CD14-positive monocyte (primary cell): ENCODE data around the gene NEDD4L. TPM values are rescaled to one million over a fixed set of nuclear protein-coding genes. Genes with fewer than 3 reads are reported as not detected.

Source experiments
- DNase-seq, 3 donors: peaks; one replicate each; pipeline ENCODE4 v3.0.0-alpha.2; 2011 to 2022
- H2AFZ ChIP-seq: 2 replicates; pipeline ENCODE4 v1.6.0; 2012; ENCODE audit warnings: mild to moderate bottlenecking, low read depth, low read length, inconsistent platforms; ENCODE audit not compliant: insufficient read depth, poor library complexity, severe bottlenecking
- H3K27ac ChIP-seq, 2 donors: 1 replicate in 1 of 2; 2 replicates in 1 of 2; pipeline ENCODE4 v1.5.1; 2012 to 2013; ENCODE audit warnings: low read length in 2 of 2, control low read depth in 1 of 2, inconsistent platforms in 1 of 2, low read depth in 1 of 2, mild to moderate bottlenecking in 1 of 2
- H3K27me3 ChIP-seq, 2 donors: one replicate each; pipeline versions ENCODE4 v1.6.0 to v1.6.1; 2011 to 2013; ENCODE audit warnings: low read length in 2 of 2; ENCODE audit not compliant: control insufficient read depth in 2 of 2, insufficient read depth in 2 of 2
- H3K36me3 ChIP-seq, 2 donors: replicated peaks in 1 of 2; 1 replicate in 1 of 2; 2 replicates in 1 of 2; pipeline versions ENCODE4 v1.5.1 to v1.6.1; 2012 to 2013; ENCODE audit warnings: low read length in 2 of 2, control low read depth in 1 of 2, inconsistent platforms in 1 of 2, mild to moderate bottlenecking in 1 of 2; ENCODE audit not compliant: insufficient read depth in 2 of 2, control insufficient read depth in 1 of 2
- H3K4me1 ChIP-seq, 2 donors: 1 replicate in 1 of 2; 2 replicates in 1 of 2; pipeline versions ENCODE4 v1.5.1 to v1.6.1; 2012 to 2013; ENCODE audit warnings: low read length in 2 of 2, control low read depth in 1 of 2, inconsistent platforms in 1 of 2, mild to moderate bottlenecking in 1 of 2, moderate library complexity in 1 of 2; ENCODE audit not compliant: insufficient read depth in 2 of 2, control insufficient read depth in 1 of 2
- H3K4me2 ChIP-seq: replicated peaks from 2 replicates; pipeline ENCODE3; 2012; ENCODE audit warnings: low read length, moderate library complexity, mild to moderate bottlenecking; ENCODE audit not compliant: poor library complexity, severe bottlenecking; ENCODE audit errors: extremely low read depth
- H3K4me3 ChIP-seq, 3 experiments: fragments of 200-600 bp in 1 of 3; sonication (generic) in 1 of 3; replicated peaks in 1 of 3; 1 replicate in 2 of 3; 2 replicates in 1 of 3; pipeline ENCODE4 v1.5.1; 2011 to 2013; ENCODE audit warnings: low read length in 3 of 3, mild to moderate bottlenecking in 3 of 3, control low read depth in 2 of 3, low read depth in 2 of 3, inconsistent platforms in 1 of 3, moderate library complexity in 1 of 3
- H3K79me2 ChIP-seq: 2 replicates; pipeline ENCODE4 v1.6.0; 2012; ENCODE audit warnings: mild to moderate bottlenecking, control low read depth, inconsistent platforms, low read length, moderate library complexity; ENCODE audit not compliant: insufficient read depth
- H3K9ac ChIP-seq: 2 replicates; pipeline ENCODE4 v1.6.0; 2017; ENCODE audit warnings: low read length, mild to moderate bottlenecking; ENCODE audit not compliant: insufficient read depth, poor library complexity, severe bottlenecking
- H3K9me3 ChIP-seq, 2 donors: replicated peaks in 1 of 2; 1 replicate in 1 of 2; 2 replicates in 1 of 2; pipeline versions ENCODE4 v1.5.1 to v1.6.1; 2012 to 2013; ENCODE audit warnings: low read length in 2 of 2, control low read depth in 1 of 2; ENCODE audit not compliant: control insufficient read depth in 1 of 2, insufficient read depth in 1 of 2
- H4K20me1 ChIP-seq: 2 replicates; pipeline ENCODE4 v1.6.0; 2012; ENCODE audit warnings: mild to moderate bottlenecking, low read length, control low read depth, moderate library complexity; ENCODE audit not compliant: insufficient read depth
- H3K27ac Mint-ChIP-seq, 7 donors: one replicate each; pipeline ENCODE4 v1.8.0; 2020; ENCODE audit warnings: mild to moderate bottlenecking in 7 of 7, mixed read lengths in 7 of 7, moderate library complexity in 6 of 7, inconsistent platforms in 2 of 7
- H3K27me3 Mint-ChIP-seq, 3 donors: one replicate each; pipeline ENCODE4 v1.8.0; 2021 to 2022; ENCODE audit warnings: low read depth in 3 of 3, mild to moderate bottlenecking in 3 of 3, mixed read lengths in 3 of 3, moderate library complexity in 3 of 3, inconsistent platforms in 1 of 3
- H3K36me3 Mint-ChIP-seq, 2 donors: one replicate each; pipeline ENCODE4 v1.8.0; 2020; ENCODE audit warnings: mixed read lengths in 2 of 2, inconsistent platforms in 1 of 2, mild to moderate bottlenecking in 1 of 2
- H3K4me1 Mint-ChIP-seq: one replicate; pipeline ENCODE4 v1.8.0; 2020; ENCODE audit warnings: mild to moderate bottlenecking, mixed read lengths
- H3K4me3 Mint-ChIP-seq, 2 donors: one replicate each; pipeline ENCODE4 v1.8.0; 2020; ENCODE audit warnings: mild to moderate bottlenecking in 2 of 2, mixed read lengths in 2 of 2, moderate library complexity in 1 of 2
- H3K9me3 Mint-ChIP-seq, 7 donors: one replicate each; pipeline ENCODE4 v1.8.0; 2020 to 2022; ENCODE audit warnings: mixed read lengths in 7 of 7, mild to moderate bottlenecking in 6 of 7, moderate library complexity in 6 of 7, inconsistent platforms in 2 of 7
- CTCF ChIP-seq: fragments of 200-600 bp; IDR thresholded peaks from one replicate; pipeline ENCODE4 v1.8.0; 2022; ENCODE audit warnings: antibody characterized with exemption, mild to moderate bottlenecking
- WGBS: methylation state at CpG from one replicate; pipeline ENCODE4 v1.1.5; 2013; ENCODE audit warnings: missing lambda C conversion rate; ENCODE audit not compliant: insufficient coverage; 5-methylcytosine and 5-hydroxymethylcytosine counted together
- intact Hi-C, 2 donors: fragments of 100-400 bp; cut with micrococcal nuclease; formaldehyde crosslinking; loops; one replicate each; pipeline versions ENCODE4 v1.15.0 to v1.15.1; 2023
- polyA plus RNA-seq, 3 donors: library from polyadenylated mRNA; depleted of rRNA in 1 of 3; unstranded in 2 of 3; stranded (reverse) in 1 of 3; fragments of 300-500 nt in 2 of 3; fragments of >200 nt in 1 of 3; fragmentation: Illumina TruSeq in 2 of 3; gene quantifications; 1 replicate in 2 of 3; 2 replicates in 1 of 3; pipeline ENCODE4 v1.2.3, GENCODE V29; 2012 to 2021

Gene NEDD4L
- polyA plus RNA-seq, 3 donors, result 2.5 to 5.2 (median 4.5) TPM

- no peaks in the 10 kb centered on the region for H3K4me1 ChIP-seq
- H3K9me3 Mint-ChIP-seq, result peaks cover 0 to 3% (median 0%) of the 10 kb centered on the region in 7 donors
- no peak overlapping the region for H3K4me2 ChIP-seq
- H2AFZ ChIP-seq, result no peak overlapping the region
- H3K4me1 Mint-ChIP-seq, result no peaks in the 10 kb centered on the region
- H4K20me1 ChIP-seq, result no peaks in the 10 kb centered on the region
- no peaks in the 10 kb centered on the region for H3K36me3 Mint-ChIP-seq
- H3K27me3 Mint-ChIP-seq, result peaks cover 0 to 10% (median 2%) of the 10 kb centered on the region in 3 donors
- intact Hi-C loops, result no loop called here
- WGBS, result 85% methylated on average over 3 of the region's 7 CpGs
- TF ChIP-seq CTCF, result no peak
- H3K9me3 ChIP-seq, result no peaks in the 10 kb centered on the region
- no peaks in the 10 kb centered on the region for H3K79me2 ChIP-seq
- H3K27ac ChIP-seq, result no peak overlapping the region
- no peaks in the 10 kb centered on the region for H3K27me3 ChIP-seq
- no peak overlapping the region for H3K9ac ChIP-seq
- no peak overlapping the region for H3K4me3 Mint-ChIP-seq
- H3K4me3 ChIP-seq, result no peak overlapping the region
- no peak for DNase-seq
- no peaks in the 10 kb centered on the region for H3K36me3 ChIP-seq
- no peak overlapping the region for H3K27ac Mint-ChIP-seq
Observed at GRCh38 chr18:58411323-58411722, 367.3 kb downstream of the NEDD4L start.

GRCh38 chr18:58412844-58413666, 369.0 kb downstream of the NEDD4L start:
- no peak overlapping the region for H2AFZ ChIP-seq
- H3K79me2 ChIP-seq, result no peaks in the 10 kb centered on the region
- no peak overlapping the region for H3K4me3 ChIP-seq
- no peak overlapping the region for H3K9ac ChIP-seq
- 97% methylated on average over 2 of the region's 5 CpGs for WGBS
- H3K9me3 ChIP-seq, result no peaks in the 10 kb centered on the region
- H3K27ac Mint-ChIP-seq, result no peak overlapping the region
- no peak overlapping the region for H3K27ac ChIP-seq
- H3K4me3 Mint-ChIP-seq, result no peak overlapping the region
- no peak for TF ChIP-seq CTCF
- no peaks in the 10 kb centered on the region for H3K36me3 ChIP-seq
- H3K27me3 Mint-ChIP-seq, result peaks cover 0 to 10% (median 4%) of the 10 kb centered on the region in 3 donors
- H3K27me3 ChIP-seq, result no peaks in the 10 kb centered on the region
- H4K20me1 ChIP-seq, result no peaks in the 10 kb centered on the region
- intact Hi-C loops, result no loop called here
- H3K4me1 Mint-ChIP-seq, result no peaks in the 10 kb centered on the region
- no peaks in the 10 kb centered on the region for H3K36me3 Mint-ChIP-seq
- peaks cover 0 to 2% (median 0%) of the 10 kb centered on the region in 7 donors for H3K9me3 Mint-ChIP-seq
- H3K4me1 ChIP-seq, result no peaks in the 10 kb centered on the region
- DNase-seq, result no peak
- no peak overlapping the region for H3K4me2 ChIP-seq
